HepG2 (cell line): ENCODE results near the gene ING5. TPM values are rescaled to one million over a fixed set of nuclear protein-coding genes. Genes with fewer than 3 reads are reported as not detected.

Experiments used
- AGO1 ChIP-seq: fragments of 200-400 bp; formaldehyde crosslinking; IDR thresholded peaks from 2 replicates; pipeline ENCODE4 v1.6.1; 2017; ENCODE audit warnings: mild to moderate bottlenecking, low read depth, low read length, moderate library complexity; ENCODE audit not compliant: poor library complexity, severe bottlenecking
- GTF3A ChIP-seq: sonication (generic); formaldehyde crosslinking; conservative IDR thresholded peaks from 2 replicates; pipeline ENCODE4 v1.4.0; 2020; ENCODE audit warnings: mild to moderate bottlenecking, missing genetic modification reagents
- HMGA1 ChIP-seq: sonication (generic); formaldehyde crosslinking; conservative IDR thresholded peaks from 2 replicates; pipeline ENCODE4 v1.4.0; 2020; ENCODE audit warnings: missing genetic modification reagents
- KDM2A ChIP-seq: sonication (generic); formaldehyde crosslinking; IDR thresholded peaks from 2 replicates; pipeline ENCODE4 v1.4.0; 2020; ENCODE audit warnings: low read depth, missing genetic modification reagents, borderline replicate concordance
- MTF1 ChIP-seq: sonication (generic); formaldehyde crosslinking; IDR thresholded peaks from 2 replicates; pipeline ENCODE4 v1.5.0; 2020; ENCODE audit warnings: missing genetic modification reagents
- PCBP1 ChIP-seq: fragments of 200-400 bp; formaldehyde crosslinking; IDR thresholded peaks from 2 replicates; pipeline ENCODE4 v1.6.1; 2017; ENCODE audit warnings: mild to moderate bottlenecking, low read depth, low read length, borderline replicate concordance
- PHB2 ChIP-seq: fragments of 450-650 bp; IDR thresholded peaks from 2 replicates; pipeline ENCODE4 v1.6.1; 2018; ENCODE audit not compliant: partially characterized antibody
- POLR2AphosphoS5 ChIP-seq: IDR thresholded peaks from 2 replicates; pipeline ENCODE4 v1.6.1; 2012; ENCODE audit warnings: low read depth, low read length
- SMAD1 ChIP-seq: sonication (generic); formaldehyde crosslinking; IDR thresholded peaks from 2 replicates; pipeline ENCODE4 v1.4.0; 2020; ENCODE audit warnings: missing genetic modification reagents, low read depth, mild to moderate bottlenecking, borderline replicate concordance
- ZNF552 ChIP-seq: sonication (generic); formaldehyde crosslinking; IDR thresholded peaks from 2 replicates; pipeline ENCODE4 v1.9.0; 2022; ENCODE audit warnings: missing genetic modification reagents, mild to moderate bottlenecking, borderline replicate concordance
- polyA plus RNA-seq, 8 experiments: library from polyadenylated mRNA; depleted of rRNA in 3 of 8; stranded (reverse) in 7 of 8; unstranded in 1 of 8; fragments of >200 nt; fragmentation: Illumina TruSeq in 4 of 8; extraction: Trizol in 4 of 8; gene quantifications; 2 replicates each; pipeline versions ENCODE4 v1.2.1 to v1.2.3, GENCODE V29; 2011 to 2016; ENCODE audit warnings: low read depth in 4 of 8, missing spikeins in 1 of 8, mixed read lengths in 1 of 8; ENCODE audit not compliant: insufficient read depth in 1 of 8
- total RNA-seq, 5 experiments: library from RNA; depleted of rRNA; stranded (reverse); fragments of >200 nt; fragmentation: Illumina TruSeq; extraction: Trizol; gene quantifications; 2 replicates each; pipeline ENCODE4 v1.2.3, GENCODE V29; 2016; ENCODE audit warnings: low read depth in 1 of 5
- TF ChIP-seq, protein P1 (sequence below): sonication (generic); formaldehyde crosslinking; IDR thresholded peaks from 2 replicates; pipeline ENCODE4 v1.4.0; 2020; ENCODE audit warnings: missing genetic modification reagents
- TF ChIP-seq, protein P2 (sequence below): sonication (generic); formaldehyde crosslinking; IDR thresholded peaks from 2 replicates; pipeline ENCODE4 v1.4.0; 2020; ENCODE audit warnings: missing genetic modification reagents
- TF ChIP-seq, protein P3 (sequence below): sonication (generic); formaldehyde crosslinking; IDR thresholded peaks from 2 replicates; pipeline ENCODE4 v1.5.0; 2020; ENCODE audit warnings: mild to moderate bottlenecking, missing genetic modification reagents, borderline replicate concordance

Gene ING5
- total and polyA plus RNA-seq, 2 of the 13 experiments (the other 11 are each of a cell fraction or from before 2014, with no cell fraction given): 61.9 to 71.9 TPM

DNA sequence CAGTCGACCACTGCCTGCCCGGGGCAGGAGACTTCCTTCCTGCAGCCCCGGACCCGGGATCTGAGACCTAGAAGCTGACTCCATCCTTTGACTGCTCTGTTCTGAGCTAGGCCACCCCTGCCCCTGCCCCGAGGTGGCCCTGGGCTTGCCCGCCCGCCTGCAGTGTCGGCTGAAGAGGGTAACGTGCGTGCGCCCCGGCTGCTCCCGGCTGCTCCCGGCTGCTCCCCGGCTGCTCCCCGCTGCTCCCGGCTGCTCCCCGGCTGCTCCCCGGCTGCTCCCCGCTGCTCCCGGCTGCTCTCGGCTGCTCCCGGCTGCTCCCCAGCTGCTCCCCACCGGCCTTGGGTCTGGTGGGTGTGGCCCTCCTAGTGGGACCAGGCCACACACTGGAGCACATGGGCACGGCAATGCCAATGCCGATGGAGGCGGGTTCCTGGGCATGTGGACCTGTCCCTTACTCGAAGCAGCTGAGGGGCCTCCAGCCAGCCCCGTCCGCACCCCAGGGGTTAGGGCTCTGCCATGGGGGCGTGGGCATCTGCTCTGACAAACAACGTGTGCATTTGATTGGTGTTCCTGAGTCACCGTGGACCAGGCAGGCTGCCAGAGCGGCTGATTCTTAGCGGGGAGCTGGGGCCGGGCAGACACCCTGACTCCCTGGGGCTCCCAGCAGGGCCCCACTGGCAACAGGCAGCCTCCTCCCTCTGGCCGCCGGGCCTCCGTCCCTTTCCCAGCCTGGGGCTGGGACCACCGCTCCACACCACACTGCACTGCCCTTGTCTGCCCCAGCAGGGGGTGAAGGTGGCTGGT is 72.8 kb downstream of the ING5 start (continued):
- TF ChIP-seq, protein P1, sequence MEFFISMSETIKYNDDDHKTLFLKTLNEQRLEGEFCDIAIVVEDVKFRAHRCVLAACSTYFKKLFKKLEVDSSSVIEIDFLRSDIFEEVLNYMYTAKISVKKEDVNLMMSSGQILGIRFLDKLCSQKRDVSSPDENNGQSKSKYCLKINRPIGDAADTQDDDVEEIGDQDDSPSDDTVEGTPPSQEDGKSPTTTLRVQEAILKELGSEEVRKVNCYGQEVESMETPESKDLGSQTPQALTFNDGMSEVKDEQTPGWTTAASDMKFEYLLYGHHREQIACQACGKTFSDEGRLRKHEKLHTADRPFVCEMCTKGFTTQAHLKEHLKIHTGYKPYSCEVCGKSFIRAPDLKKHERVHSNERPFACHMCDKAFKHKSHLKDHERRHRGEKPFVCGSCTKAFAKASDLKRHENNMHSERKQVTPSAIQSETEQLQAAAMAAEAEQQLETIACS (CRISPR knock-in tag): 0 out of 2 replicates have a peak, but pooled peaks have one; percentile 29
- TF ChIP-seq, protein P2, sequence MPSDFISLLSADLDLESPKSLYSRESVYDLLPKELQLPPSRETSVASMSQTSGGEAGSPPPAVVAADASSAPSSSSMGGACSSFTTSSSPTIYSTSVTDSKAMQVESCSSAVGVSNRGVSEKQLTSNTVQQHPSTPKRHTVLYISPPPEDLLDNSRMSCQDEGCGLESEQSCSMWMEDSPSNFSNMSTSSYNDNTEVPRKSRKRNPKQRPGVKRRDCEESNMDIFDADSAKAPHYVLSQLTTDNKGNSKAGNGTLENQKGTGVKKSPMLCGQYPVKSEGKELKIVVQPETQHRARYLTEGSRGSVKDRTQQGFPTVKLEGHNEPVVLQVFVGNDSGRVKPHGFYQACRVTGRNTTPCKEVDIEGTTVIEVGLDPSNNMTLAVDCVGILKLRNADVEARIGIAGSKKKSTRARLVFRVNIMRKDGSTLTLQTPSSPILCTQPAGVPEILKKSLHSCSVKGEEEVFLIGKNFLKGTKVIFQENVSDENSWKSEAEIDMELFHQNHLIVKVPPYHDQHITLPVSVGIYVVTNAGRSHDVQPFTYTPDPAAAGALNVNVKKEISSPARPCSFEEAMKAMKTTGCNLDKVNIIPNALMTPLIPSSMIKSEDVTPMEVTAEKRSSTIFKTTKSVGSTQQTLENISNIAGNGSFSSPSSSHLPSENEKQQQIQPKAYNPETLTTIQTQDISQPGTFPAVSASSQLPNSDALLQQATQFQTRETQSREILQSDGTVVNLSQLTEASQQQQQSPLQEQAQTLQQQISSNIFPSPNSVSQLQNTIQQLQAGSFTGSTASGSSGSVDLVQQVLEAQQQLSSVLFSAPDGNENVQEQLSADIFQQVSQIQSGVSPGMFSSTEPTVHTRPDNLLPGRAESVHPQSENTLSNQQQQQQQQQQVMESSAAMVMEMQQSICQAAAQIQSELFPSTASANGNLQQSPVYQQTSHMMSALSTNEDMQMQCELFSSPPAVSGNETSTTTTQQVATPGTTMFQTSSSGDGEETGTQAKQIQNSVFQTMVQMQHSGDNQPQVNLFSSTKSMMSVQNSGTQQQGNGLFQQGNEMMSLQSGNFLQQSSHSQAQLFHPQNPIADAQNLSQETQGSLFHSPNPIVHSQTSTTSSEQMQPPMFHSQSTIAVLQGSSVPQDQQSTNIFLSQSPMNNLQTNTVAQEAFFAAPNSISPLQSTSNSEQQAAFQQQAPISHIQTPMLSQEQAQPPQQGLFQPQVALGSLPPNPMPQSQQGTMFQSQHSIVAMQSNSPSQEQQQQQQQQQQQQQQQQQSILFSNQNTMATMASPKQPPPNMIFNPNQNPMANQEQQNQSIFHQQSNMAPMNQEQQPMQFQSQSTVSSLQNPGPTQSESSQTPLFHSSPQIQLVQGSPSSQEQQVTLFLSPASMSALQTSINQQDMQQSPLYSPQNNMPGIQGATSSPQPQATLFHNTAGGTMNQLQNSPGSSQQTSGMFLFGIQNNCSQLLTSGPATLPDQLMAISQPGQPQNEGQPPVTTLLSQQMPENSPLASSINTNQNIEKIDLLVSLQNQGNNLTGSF (CRISPR knock-in tag): peak; percentile 57; the same call in 1 of the 2 replicates
- TF ChIP-seq, protein P3, sequence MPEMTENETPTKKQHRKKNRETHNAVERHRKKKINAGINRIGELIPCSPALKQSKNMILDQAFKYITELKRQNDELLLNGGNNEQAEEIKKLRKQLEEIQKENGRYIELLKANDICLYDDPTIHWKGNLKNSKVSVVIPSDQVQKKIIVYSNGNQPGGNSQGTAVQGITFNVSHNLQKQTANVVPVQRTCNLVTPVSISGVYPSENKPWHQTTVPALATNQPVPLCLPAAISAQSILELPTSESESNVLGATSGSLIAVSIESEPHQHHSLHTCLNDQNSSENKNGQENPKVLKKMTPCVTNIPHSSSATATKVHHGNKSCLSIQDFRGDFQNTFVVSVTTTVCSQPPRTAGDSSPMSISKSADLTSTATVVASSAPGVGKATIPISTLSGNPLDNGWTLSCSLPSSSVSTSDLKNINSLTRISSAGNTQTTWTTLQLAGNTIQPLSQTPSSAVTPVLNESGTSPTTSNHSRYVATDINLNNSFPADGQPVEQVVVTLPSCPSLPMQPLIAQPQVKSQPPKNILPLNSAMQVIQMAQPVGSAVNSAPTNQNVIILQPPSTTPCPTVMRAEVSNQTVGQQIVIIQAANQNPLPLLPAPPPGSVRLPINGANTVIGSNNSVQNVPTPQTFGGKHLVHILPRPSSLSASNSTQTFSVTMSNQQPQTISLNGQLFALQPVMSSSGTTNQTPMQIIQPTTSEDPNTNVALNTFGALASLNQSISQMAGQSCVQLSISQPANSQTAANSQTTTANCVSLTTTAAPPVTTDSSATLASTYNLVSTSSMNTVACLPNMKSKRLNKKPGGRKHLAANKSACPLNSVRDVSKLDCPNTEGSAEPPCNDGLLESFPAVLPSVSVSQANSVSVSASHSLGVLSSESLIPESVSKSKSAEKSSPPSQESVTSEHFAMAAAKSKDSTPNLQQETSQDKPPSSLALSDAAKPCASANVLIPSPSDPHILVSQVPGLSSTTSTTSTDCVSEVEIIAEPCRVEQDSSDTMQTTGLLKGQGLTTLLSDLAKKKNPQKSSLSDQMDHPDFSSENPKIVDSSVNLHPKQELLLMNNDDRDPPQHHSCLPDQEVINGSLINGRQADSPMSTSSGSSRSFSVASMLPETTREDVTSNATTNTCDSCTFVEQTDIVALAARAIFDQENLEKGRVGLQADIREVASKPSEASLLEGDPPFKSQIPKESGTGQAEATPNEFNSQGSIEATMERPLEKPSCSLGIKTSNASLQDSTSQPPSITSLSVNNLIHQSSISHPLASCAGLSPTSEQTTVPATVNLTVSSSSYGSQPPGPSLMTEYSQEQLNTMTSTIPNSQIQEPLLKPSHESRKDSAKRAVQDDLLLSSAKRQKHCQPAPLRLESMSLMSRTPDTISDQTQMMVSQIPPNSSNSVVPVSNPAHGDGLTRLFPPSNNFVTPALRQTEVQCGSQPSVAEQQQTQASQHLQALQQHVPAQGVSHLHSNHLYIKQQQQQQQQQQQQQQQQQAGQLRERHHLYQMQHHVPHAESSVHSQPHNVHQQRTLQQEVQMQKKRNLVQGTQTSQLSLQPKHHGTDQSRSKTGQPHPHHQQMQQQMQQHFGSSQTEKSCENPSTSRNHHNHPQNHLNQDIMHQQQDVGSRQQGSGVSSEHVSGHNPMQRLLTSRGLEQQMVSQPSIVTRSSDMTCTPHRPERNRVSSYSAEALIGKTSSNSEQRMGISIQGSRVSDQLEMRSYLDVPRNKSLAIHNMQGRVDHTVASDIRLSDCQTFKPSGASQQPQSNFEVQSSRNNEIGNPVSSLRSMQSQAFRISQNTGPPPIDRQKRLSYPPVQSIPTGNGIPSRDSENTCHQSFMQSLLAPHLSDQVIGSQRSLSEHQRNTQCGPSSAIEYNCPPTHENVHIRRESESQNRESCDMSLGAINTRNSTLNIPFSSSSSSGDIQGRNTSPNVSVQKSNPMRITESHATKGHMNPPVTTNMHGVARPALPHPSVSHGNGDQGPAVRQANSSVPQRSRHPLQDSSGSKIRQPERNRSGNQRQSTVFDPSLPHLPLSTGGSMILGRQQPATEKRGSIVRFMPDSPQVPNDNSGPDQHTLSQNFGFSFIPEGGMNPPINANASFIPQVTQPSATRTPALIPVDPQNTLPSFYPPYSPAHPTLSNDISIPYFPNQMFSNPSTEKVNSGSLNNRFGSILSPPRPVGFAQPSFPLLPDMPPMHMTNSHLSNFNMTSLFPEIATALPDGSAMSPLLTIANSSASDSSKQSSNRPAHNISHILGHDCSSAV (CRISPR knock-in tag): no peak
- TF ChIP-seq GTF3A (CRISPR knock-in tag): no peak; the same call in none of the 2 replicates
- 0 out of 2 replicates have a peak, but pooled peaks have one; percentile 30 for TF ChIP-seq ZNF552 (CRISPR knock-in tag)
- TF ChIP-seq AGO1: peak; percentile 61
- TF ChIP-seq PHB2: no peak
- TF ChIP-seq MTF1 (CRISPR knock-in tag): 0 out of 2 replicates have a peak, but pooled peaks have one; percentile 42
- TF ChIP-seq PCBP1: peak; percentile 47; the same call in 1 of the 2 replicates
- peak; percentile 56; the same call in 1 of the 2 replicates for TF ChIP-seq POLR2AphosphoS5
- TF ChIP-seq SMAD1 (CRISPR knock-in tag): no peak
- no peak for TF ChIP-seq KDM2A (CRISPR knock-in tag)
- no peak for TF ChIP-seq HMGA1 (CRISPR knock-in tag)
